A673 (cell line): Measurements from ENCODE around the gene PRKCI. TPM values are rescaled to one million over a fixed set of nuclear protein-coding genes. Genes with fewer than 3 reads are reported as not detected.

Experiments used
- BruUV-seq: library from RNA; stranded (reverse); fragments of 400-500 nt; replicated peaks from 2 replicates; lab custom pipeline; 2021; lab: Mats Ljungman, UMichigan
- CTCF ChIA-PET: fragments of 300-600 bp; sonication (Branson Sonifier 250); formaldehyde crosslinking; loops from one replicate; lab custom pipeline; 2022; ENCODE audit warnings: antibody characterized with exemption; lab: Charles Lee
- POLR2A ChIA-PET: fragments of 300-600 bp; sonication (Branson Sonifier 250); formaldehyde crosslinking; loops from one replicate; lab custom pipeline; 2022; ENCODE audit warnings: antibody characterized with exemption; ENCODE audit not compliant: low non-redundant PET; lab: Charles Lee
- DNase-seq: peaks from one replicate; pipeline ENCODE4 v3.0.0-alpha.2; 2015; ENCODE audit warnings: low spot score
- H3K27ac ChIP-seq: fragments of 200-600 bp; sonication (generic); 2 replicates; pipeline ENCODE4 v1.5.1; 2016; ENCODE audit warnings: mixed run types, low read depth, mild to moderate bottlenecking, mixed read lengths, antibody characterized with exemption, low read length; ENCODE audit not compliant: poor library complexity, severe bottlenecking
- H3K27me3 ChIP-seq: fragments of 200-600 bp; sonication (generic); replicated peaks from 2 replicates; pipeline ENCODE4 v1.6.1; 2017; ENCODE audit warnings: mixed run types, low read depth, mild to moderate bottlenecking, mixed read lengths, antibody characterized with exemption, low read length; ENCODE audit not compliant: insufficient read depth, poor library complexity
- H3K36me3 ChIP-seq: fragments of 200-600 bp; sonication (generic); 2 replicates; pipeline ENCODE4 v1.6.1; 2016; ENCODE audit warnings: mixed run types, mild to moderate bottlenecking, mixed read lengths, antibody characterized with exemption, low read length; ENCODE audit not compliant: insufficient read depth, poor library complexity, severe bottlenecking
- H3K4me1 ChIP-seq: fragments of 200-600 bp; sonication (generic); 2 replicates; pipeline ENCODE4 v1.6.1; 2017; ENCODE audit warnings: mixed run types, mild to moderate bottlenecking, mixed read lengths, antibody characterized with exemption, low read length; ENCODE audit not compliant: insufficient read depth, poor library complexity, severe bottlenecking
- H3K4me3 ChIP-seq: fragments of 200-600 bp; sonication (generic); 2 replicates; pipeline ENCODE4 v1.5.1; 2016; ENCODE audit warnings: low read depth, mixed run types, mild to moderate bottlenecking, mixed read lengths, low read length; ENCODE audit not compliant: poor library complexity, severe bottlenecking
- H3K9me3 ChIP-seq: fragments of 200-600 bp; sonication (generic); 2 replicates; pipeline ENCODE4 v1.6.1; 2016; ENCODE audit warnings: mixed run types, low read depth, mild to moderate bottlenecking, mixed read lengths, antibody characterized with exemption, low read length; ENCODE audit not compliant: poor library complexity, severe bottlenecking
- EZH2 ChIP-seq: fragments of 200-600 bp; sonication (generic); IDR thresholded peaks from 2 replicates; pipeline ENCODE4 v1.6.1; 2017; ENCODE audit warnings: borderline replicate concordance, low read depth, mild to moderate bottlenecking, mixed read lengths, antibody characterized with exemption, low read length; ENCODE audit not compliant: poor library complexity, severe bottlenecking
- intact Hi-C: fragments of 100-400 bp; cut with micrococcal nuclease; formaldehyde crosslinking; loops from one replicate; pipeline ENCODE4 v1.10.0; 2022; ENCODE audit not compliant: unreplicated experiment
- total RNA-seq: library from RNA; stranded (reverse); gene quantifications from 2 replicates; pipeline ENCODE4 v1.2.3, GENCODE V29; 2021
- TF ChIP-seq, protein P1 (sequence below): fragments of 300-800, 200-600 bp; sonication (generic); conservative IDR thresholded peaks from 2 replicates; pipeline ENCODE4 v1.5.1; 2017; ENCODE audit warnings: low read depth, mild to moderate bottlenecking, antibody characterized with exemption, low read length, moderate library complexity, mixed read lengths

PRKCI gene
- total RNA-seq, 1 experiment from 2014 or later: 48.2 TPM

DNA sequence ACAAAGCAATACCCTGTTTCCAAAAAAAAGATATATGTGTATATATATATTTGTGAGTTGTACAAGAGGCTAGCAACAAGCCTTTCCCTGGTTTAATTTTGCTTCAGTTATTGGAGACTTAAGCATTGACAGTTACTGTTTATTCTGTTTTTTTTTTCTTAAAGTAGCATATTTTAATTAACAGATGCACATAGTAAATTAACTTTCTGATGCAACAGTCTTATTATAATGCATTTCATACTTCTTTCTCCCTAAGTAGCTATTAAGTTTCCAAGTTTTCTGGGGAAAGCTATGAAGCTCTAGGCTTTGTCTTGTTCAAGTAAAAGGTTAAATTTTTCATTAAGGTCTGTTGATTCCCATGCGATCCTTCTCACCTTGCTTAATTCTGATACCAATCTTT is 17.9 kb downstream of the PRKCI start:
- POLR2A ChIA-PET: interaction anchor here (0.6 kb wide), 1 partner anchor 226 kb away, joined by 4 read pairs; no protein-coding TSS in a partner anchor
- Histone ChIP-seq H3K27ac (no peak overlapping the region), H3K4me3 (no peak overlapping the region), H3K4me1 (no peaks in the 10 kb centered on the region), H3K27me3 (no peaks in the 10 kb centered on the region), H3K36me3 (peaks cover 27% of the 10 kb centered on the region), H3K9me3 (no peaks in the 10 kb centered on the region)
- BruUV-seq: no TSS peak
- intact Hi-C loops: no loop called here
- TF ChIP-seq, protein P1, sequence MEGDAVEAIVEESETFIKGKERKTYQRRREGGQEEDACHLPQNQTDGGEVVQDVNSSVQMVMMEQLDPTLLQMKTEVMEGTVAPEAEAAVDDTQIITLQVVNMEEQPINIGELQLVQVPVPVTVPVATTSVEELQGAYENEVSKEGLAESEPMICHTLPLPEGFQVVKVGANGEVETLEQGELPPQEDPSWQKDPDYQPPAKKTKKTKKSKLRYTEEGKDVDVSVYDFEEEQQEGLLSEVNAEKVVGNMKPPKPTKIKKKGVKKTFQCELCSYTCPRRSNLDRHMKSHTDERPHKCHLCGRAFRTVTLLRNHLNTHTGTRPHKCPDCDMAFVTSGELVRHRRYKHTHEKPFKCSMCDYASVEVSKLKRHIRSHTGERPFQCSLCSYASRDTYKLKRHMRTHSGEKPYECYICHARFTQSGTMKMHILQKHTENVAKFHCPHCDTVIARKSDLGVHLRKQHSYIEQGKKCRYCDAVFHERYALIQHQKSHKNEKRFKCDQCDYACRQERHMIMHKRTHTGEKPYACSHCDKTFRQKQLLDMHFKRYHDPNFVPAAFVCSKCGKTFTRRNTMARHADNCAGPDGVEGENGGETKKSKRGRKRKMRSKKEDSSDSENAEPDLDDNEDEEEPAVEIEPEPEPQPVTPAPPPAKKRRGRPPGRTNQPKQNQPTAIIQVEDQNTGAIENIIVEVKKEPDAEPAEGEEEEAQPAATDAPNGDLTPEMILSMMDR: no peak
- TF ChIP-seq EZH2: no peak
- no peak for DNase-seq
- CTCF ChIA-PET: no interaction called here

DNA sequence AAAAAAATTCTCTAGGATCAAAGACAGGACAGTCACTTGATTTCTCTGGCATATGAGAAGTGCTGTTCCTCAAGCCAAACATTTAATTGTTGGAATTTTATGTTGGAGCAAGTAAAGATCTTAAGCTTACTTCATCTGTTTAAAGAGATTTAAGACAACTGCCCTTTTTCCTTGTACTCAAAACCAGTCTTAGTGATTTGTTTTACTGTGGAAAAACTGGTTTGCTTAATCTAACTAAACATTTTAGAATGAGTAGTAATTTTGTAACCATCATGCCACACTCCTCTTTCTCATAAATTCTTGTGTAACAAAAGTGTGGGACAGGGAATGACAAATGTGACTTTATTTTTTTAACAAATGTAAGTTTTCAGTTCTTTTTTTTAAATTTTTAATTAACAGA is 18.4 kb downstream of the PRKCI start:
- Histone ChIP-seq H3K4me3 (no peak overlapping the region), H3K27me3 (no peaks in the 10 kb centered on the region), H3K36me3 (peaks cover 27% of the 10 kb centered on the region), H3K4me1 (no peaks in the 10 kb centered on the region), H3K27ac (no peak overlapping the region), H3K9me3 (no peaks in the 10 kb centered on the region)
- no TSS peak for BruUV-seq
- CTCF ChIA-PET: no interaction called here
- no peak for DNase-seq
- POLR2A ChIA-PET: no interaction called here
- no peak for TF ChIP-seq EZH2
- TF ChIP-seq, protein P1: no peak
- intact Hi-C loops: no loop called here

DNA sequence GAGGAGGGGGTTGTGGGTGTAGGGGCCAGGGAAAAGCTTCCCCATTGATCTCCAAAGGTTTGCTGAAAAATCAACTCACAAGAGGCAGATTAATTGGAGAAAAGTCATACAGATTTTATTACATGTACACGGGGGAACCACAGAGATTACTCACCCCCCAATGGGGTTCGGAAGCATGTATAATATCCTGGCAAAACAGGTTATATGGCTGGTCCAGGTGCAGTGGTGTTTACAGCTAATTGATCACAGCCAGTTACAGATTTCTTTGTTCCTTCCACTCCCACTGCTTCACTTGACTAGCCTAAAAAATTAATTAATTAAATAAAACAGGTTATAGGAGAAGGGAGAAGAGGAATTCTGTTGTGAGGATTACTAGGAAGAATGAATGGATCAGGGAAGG is 22.4 kb downstream of the PRKCI start:
- ChIA-PET POLR2A (no interaction called here), CTCF (no interaction called here)
- Histone ChIP-seq H3K9me3 (no peaks in the 10 kb centered on the region), H3K36me3 (peaks cover 2% of the 10 kb centered on the region), H3K27me3 (no peaks in the 10 kb centered on the region), H3K27ac (no peak overlapping the region), H3K4me1 (no peaks in the 10 kb centered on the region), H3K4me3 (no peak overlapping the region)
- intact Hi-C loops: no loop called here
- BruUV-seq: no TSS peak
- no peak for DNase-seq
- no peak for TF ChIP-seq EZH2
- TF ChIP-seq, protein P1: no peak
